ENCODE results near the gene SLC35C1.

DNA sequence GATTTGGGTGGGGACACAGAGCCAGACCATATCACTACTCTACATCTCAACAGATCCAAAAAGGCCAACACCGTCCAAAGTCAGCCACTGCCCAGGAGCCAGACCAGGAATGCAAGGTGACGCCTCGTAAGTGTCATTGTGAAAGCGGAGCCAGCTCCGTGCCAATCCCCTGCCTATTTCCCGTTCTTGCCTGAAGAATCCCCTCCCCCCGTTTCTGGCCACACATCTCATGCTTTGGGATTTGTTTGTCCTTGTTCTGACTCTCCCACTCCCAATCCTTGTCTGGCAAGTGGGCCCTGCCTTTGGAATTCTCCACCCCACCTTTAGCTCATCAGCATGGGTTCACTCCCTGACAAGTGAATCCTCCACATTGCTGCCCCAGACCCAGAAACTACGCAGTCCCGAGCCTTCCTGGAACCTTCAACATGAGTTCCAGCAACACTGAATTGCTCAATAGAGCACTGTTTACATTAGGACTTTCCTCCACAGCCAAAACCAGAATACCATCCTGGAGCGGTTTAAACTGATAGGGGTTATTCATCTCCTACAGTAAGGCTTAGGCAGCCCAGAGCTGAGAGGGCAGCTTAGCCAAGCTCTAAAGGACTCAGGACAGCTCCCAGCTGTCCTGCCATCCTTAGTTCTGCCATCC lies 6.0 kb upstream of the SLC35C1 start:
- TF ChIP-seq, protein P1, sequence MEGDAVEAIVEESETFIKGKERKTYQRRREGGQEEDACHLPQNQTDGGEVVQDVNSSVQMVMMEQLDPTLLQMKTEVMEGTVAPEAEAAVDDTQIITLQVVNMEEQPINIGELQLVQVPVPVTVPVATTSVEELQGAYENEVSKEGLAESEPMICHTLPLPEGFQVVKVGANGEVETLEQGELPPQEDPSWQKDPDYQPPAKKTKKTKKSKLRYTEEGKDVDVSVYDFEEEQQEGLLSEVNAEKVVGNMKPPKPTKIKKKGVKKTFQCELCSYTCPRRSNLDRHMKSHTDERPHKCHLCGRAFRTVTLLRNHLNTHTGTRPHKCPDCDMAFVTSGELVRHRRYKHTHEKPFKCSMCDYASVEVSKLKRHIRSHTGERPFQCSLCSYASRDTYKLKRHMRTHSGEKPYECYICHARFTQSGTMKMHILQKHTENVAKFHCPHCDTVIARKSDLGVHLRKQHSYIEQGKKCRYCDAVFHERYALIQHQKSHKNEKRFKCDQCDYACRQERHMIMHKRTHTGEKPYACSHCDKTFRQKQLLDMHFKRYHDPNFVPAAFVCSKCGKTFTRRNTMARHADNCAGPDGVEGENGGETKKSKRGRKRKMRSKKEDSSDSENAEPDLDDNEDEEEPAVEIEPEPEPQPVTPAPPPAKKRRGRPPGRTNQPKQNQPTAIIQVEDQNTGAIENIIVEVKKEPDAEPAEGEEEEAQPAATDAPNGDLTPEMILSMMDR (conservative IDR thresholded peaks at IDR 0.05) = no peak
- TF ChIP-seq ZFX (IDR thresholded peaks at IDR 0.05) = no peak

Measured in C4-2B (cell line).